Measurements from ENCODE around the gene CTTNBP2. TPM values are rescaled to one million over a fixed set of nuclear protein-coding genes. Genes with fewer than 3 reads are reported as not detected.
"Not testable (repeated sequence)": the region's sequence is repeated elsewhere in the genome, so short reads cannot be mapped to it uniquely, and the experiment has no call there.

Gene CTTNBP2
- polyA plus RNA-seq, 4 donors = 24.5 to 32.1 (median 28.5) TPM

DNA sequence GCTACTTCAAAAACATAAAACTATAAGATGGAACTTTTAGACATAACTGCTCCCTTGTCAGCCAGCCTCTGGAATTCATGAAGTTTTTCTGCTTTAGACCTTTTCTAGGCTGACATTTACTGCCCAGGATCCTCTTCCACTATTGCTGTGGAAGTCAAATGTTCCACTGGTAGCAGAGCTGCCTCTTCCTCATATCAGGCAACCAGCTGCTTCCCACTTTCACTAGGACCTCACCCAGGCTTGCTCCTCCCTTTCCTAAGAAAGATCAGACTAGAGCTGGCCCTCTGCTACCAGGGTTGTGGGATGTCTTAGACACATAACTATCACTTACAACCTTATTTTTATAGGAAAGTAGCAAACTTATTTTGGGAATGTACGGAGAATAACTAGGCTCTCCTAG is 121.5 kb downstream of the CTTNBP2 start:
- DNase-seq (ENCODE audit: low read depth in 4 of 4, low spot score in 3 of 4) = no peak

DNA sequence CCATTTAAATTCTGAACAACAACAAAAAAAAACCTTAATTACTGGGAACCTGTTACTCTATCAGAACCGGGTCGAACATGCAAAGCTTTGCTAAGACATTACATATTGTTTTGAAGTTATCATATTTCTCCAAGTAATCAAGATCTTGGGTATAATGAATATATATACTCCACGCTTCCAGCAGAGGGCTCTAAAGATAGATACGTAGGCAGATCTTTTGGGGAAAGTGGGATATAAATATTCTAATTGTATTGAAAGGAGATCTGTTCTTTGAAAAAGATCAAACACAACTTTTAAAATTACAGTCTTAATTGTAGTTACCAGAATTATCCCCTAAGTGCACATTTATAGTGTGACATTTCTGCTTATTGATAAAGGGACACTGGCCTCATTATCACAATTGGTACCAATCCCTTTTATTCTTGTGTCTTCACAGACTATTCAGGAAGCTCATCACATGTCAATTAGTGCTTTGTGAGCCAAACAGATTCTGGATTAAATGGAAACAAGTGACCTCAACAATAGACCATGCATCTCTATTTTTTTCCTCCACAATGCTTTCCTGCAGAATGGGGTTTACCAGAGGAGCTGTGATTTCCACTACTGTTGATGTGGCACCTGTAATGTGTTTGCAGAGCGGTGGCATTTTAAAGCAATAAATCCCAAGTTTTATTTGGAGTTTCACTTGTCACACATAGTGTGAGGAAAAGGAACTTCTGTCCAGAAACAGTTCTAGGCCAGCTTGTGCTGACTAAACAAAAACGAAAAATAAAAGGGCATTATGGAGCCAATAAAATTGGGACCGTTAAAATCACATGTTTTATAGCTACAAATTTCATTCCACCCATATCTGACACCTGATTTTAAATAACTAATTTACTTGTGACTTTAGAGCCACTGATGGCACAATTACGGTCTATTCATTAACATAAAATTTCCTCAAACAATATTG is 122.4 kb downstream of the CTTNBP2 start:
- no peak for DNase-seq (ENCODE audit: low read depth in 4 of 4, low spot score in 3 of 4)

DNA sequence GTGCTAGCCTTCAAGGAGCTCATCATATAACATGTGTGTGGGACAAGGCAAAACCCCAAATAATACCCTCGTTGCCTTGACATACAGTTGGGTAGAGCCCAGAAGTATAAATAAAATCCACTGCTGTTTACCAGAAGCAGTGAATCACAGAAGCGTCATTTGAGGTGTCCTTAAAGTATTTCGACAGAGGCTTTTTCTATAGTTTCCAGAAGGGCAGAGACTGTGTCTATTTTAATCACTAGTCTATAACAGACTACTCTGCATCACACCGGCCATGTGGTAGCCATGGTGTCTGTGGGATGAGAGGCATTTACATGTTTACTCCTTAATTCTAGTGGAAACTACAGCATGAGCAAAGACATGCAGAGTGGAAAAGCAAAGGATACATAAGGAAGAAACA is 131.3 kb downstream of the CTTNBP2 start:
- DNase-seq (ENCODE audit: low read depth in 4 of 4, low spot score in 3 of 4) = no peak

DNA sequence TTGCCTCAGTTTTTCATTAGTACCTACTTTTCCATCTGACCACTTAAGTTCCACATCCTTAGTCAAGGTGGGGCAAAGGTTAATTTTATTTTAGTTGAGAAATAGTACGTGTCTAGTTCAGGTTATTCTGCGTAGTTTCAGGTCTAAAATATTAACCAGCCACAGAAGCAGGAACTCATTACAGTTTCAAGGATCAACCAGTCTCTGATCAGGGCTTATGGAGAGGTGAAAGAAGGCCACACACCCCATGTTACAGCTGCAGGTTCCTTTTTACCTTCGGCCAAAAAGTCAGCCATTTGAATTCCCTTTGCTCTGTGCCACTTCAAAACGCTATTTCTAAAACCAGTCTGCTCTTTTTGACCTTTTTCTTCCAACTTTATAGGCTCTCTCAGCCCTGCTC is 134.2 kb downstream of the CTTNBP2 start:
- DNase-seq (ENCODE audit: low read depth in 4 of 4, low spot score in 3 of 4) = no peak

DNA sequence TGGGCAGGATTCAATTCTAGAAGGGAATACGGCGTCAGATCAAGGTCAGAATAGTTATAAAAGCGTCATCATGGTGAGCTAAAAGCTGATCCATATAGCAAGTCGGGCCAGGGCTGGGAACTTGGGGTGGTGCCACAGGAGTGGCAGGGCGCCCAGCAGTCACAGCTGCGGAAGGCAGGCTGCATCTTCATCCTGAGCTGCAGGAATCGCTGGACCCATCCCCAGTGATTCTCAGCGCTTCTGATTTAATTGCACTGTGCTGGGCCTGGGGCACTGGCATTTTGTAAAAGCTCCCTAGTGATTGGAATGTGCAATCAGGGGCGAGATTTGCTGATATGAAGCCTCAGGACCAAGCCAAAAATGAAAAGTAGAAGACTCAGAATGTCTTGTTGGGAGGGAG is 135.3 kb downstream of the CTTNBP2 start:
- DNase-seq (ENCODE audit: low read depth in 4 of 4, low spot score in 3 of 4) = no peak

DNA sequence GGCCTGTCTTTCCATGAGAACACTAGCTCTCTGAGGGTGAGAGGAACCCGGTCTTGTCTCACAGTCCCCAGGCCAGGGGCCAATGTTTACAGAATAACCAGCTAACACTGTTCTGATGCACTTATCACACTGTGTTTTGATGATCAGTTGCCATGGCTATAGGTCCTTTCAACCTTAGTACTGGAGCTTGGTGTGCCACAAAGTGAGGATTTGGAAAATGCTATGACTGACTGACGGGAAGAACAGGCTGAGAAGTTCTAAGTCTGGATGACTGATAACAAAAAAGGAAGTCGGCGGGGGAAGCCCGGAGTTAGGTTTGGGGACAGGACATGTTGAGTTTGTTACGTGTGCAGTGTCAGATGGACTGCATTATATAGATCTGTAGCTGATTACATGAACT is 141.8 kb downstream of the CTTNBP2 start:
- DNase-seq (ENCODE audit: low read depth in 4 of 4, low spot score in 3 of 4) = no peak

DNA sequence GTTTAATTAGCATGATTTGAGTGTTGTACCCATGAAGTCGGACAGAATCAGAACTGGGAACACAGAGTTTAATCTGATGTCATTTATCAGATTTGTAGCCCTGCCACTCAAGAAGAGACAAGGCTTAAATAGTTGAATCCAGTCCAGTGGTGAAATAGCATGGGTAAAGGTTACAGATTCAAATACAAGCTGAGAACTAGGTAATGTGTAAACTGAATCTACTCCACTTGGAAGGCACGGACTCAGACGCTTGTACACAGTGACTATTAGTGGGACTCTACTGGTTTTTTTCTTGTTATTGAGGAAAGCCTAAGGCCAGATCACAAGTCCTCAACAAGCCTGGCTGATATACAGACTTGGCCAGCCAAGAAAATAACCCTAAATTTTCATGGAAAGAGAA is 142.9 kb downstream of the CTTNBP2 start:
- no peak for DNase-seq (ENCODE audit: low read depth in 4 of 4, low spot score in 3 of 4)

DNA sequence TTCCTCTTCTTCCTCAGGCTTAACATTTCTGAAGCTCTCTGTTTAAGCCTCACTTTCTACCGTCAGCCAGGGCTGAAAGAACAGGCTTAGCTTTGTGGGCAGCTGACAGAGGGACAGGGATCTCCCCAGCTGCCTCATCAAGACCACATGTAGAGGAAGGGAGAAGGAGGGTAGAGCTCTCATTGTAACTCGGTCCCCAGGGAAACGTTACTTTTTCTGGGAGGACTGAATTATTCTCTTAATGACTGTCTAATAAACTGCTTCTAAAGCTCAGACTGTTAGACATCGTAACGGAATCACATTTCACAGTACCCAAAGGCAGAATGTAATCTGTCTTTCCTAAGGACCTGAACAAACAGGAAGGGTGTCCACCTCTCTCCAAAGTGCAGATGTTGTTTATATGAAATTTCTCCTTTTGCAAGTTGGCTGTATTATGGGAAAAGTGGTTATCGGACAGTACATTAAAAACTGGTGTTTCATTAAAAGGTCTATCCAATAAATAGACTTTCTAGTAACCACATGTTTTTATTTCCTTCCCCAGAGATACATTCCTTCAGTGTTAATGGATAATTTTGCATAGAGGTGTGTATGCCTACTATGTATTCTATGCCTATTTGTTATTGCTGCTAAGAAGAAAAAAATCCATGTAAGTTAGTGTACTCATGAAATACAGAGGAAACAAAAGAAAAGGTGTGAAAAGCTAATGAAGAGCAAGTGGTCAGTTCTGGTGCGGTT is 144.2 kb downstream of the CTTNBP2 start:
- DNase-seq (ENCODE audit: low read depth in 4 of 4, low spot score in 3 of 4) = no peak

DNA sequence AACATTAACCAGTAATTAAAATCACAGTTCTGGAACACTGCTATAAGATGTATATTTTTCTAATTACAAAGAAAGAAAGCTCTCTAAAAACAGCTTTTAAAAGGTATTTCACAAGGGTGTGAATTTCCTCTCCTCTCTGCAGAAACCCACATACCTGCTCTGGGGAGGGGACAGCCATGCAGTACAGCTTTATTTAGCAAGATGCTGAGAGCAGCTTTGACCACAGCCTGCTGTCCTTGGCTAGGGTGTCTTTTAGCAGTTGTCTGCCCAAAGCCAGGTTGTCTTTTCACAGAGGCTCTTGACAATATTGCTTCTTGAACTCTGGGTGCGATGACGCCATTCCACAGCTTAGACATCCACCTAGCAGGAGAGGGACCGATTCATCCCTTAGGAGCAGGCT is 148.3 kb downstream of the CTTNBP2 start:
- DNase-seq (ENCODE audit: low read depth in 4 of 4, low spot score in 3 of 4) = no peak

DNA sequence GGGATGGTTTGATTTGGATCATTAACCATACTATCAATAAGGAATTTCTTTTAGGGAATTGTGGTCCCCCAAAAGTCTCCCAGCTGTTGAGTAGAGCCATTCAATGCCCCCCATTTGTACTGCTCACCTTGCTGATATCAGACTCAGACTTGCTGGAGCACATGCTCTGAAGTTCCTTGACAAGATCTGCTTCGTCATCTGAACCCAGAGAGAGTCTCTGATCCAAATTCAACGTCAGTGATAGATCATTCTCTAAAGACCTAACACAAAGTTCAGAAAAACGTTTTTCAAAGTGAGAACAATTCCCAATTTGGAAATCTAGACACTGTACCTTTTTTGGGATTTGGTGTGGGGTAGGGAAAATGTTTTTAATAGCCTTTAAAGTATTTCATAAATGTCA is 153.9 kb downstream of the CTTNBP2 start:
- DNase-seq (ENCODE audit: low read depth in 4 of 4, low spot score in 3 of 4) = no peak

DNA sequence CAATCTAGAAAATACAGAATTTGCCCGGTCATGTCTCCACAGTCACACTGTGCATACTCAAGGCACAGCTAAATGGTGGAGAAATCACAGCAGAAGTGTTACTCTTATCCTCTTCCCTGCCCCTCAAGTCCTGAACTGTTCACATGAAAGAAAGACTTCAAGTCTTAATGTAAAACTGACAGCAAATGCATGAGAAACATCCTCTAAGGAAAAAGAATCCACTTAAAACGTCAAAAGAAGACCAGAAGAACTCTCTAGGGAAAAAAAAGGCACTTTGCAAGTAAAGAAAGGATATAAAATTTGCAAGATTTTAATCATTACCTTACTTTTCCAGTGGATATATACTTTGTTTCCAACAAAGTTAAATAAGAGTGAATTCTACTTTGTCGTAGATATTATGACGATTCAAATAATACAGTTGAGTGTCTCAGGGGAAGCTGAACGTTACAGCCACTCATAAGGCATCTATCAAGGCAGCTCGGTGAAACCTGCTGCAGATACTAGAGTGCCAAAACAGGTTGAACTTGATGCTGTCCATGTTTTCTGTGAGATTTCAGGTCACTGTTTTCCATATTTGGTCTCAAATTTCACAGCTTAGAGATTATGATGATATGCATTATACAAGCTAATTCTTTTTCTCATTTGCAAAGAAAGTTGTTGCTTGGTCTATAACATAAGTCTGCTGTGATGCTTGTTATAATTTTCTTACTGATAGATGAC is 155.0 kb downstream of the CTTNBP2 start:
- no peak for DNase-seq (ENCODE audit: low read depth in 4 of 4, low spot score in 3 of 4)

DNA sequence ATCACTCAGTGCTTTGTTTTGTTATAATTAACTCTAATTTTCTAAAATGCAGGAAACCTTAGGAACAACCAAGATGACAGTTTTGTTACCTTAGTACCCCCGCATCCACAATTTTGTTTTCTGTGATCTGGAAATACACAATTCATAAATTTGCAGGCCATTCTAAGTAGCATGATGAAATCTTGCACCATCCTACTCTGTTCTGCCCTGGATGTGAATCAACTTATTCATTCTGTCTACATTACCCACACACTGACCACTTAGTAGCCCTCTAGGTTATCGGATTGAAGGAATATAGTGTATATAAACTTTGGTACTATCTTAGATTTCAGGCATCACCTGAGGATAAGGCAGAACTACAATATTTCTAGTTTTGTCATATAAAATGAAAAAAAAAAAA is 155.9 kb downstream of the CTTNBP2 start:
- DNase-seq (ENCODE audit: low read depth in 4 of 4, low spot score in 3 of 4) = no peak

DNA sequence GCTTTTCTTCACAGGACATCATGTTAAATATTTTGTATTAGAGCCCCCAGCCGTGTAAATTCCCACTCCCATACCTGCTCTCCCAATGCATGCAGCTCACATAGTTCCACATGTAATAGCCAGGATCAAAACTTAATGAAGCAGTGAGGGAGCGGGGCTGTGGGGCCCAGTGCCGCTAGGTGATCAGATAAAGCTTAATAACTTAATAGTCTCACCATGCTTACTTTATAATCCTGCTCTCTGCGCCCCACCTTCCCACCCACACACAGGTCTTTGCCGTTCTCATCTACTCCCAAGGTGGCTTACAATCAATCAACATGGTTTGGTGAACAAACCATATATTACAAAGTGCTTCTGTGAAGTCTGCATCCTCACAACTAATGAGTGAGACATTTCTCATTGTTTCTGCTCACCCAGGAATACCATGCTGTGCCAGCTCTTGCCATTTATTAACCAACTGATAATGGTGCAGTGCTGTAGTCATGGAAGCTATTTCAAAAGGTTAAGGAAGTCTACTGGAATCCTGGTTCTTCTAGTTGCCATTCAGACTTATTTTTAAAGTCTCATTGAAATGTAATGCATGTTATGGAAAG is 156.4 kb downstream of the CTTNBP2 start:
- DNase-seq (ENCODE audit: low read depth in 4 of 4, low spot score in 3 of 4) = peak in 1 of 4 donors; percentile 29

DNA sequence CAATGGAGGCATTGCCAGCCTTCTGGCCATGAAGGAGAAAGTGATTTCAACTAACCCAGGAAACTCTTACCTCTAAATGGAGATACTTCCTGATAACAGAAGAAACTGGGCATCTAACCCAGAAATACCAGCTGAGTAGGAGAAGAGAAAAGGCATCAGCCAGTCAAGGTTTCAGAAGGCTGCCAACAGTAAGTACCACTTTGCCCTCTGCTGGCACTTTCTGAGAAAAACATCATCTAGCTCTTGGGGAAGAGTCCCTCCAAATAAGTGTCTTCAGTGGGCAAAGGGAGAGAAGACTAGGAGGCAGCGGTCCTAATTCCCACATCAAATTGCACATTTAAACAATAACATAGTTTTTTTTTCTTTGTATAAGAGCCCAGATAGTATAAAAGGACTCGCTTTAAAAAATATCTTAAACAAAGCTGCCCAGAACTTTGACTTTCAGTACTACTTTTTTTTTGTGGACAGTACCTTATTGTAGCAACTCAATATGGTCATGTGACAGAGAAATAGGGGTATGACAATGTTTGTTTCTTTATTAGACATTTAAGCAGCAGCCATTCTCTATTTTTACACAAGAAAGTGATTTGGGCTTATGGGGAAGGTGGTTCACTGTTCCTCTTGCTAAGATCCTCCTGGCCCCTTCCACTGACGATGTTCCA is 157.3 kb downstream of the CTTNBP2 start:
- DNase-seq (ENCODE audit: low read depth in 4 of 4, low spot score in 3 of 4) = peak in 3 of 4 donors; percentile 21 to 39 (median 27)

DNA sequence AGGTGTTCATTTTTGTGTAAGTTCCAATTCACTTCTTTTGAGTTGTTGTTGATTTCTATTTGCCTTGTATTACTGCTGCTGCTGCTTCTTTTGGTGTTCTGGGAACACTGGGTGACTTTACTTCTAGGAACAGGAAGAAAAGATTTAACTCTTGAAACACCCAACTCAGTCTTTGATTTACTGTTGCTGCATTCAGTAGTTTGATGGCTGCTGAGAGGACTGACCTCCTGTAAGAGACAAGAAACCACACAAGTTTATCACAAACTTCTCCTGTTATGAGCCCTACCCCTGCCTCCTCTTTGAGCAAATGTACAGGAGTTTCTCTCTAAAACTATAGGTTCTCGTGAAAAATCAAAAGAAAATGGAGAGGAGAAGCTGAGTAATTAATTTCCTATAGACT is 161.7 kb downstream of the CTTNBP2 start:
- no peak for DNase-seq (ENCODE audit: low read depth in 4 of 4, low spot score in 3 of 4)

DNA sequence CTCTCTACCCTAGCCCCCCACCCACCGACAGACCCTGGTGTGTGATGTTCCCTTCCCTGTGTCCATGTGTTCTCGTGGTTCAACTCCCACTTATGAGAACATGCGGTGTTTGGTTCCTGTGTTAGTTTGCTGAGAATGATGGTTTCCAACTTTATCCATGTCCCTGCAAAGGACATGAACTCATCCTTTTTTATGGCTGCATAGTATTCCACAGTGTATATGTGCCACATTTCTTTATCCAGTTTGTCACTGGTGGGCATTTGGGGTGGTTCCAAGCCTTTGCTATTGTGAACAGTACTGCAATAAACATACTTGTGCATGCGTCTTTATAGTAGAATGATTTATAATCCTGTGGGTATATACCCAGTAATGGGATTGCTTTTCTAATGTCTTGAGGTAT is 165.1 kb downstream of the CTTNBP2 start:
- not testable (repeated sequence) for DNase-seq (ENCODE audit: low read depth in 4 of 4, low spot score in 3 of 4)

DNA sequence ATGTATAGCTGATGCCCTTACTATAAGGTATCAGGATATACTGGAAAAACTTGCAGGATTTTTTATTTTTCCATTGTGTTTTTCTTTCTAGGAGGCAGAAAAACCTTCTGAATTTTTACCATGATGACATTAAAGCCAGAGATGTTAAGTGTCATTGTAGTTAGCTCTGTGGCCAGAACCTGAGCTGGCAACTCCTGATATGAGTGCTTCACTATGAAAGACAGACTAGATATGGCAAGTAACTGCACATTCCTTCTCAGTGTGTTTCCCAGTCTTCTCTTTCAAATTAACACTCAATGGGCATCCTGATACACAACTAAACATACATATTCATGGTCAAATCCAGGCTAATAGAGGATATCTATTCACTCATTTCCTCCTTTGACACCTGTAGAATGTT is 166.2 kb downstream of the CTTNBP2 start:
- DNase-seq (ENCODE audit: low read depth in 4 of 4, low spot score in 3 of 4) = no peak

DNA sequence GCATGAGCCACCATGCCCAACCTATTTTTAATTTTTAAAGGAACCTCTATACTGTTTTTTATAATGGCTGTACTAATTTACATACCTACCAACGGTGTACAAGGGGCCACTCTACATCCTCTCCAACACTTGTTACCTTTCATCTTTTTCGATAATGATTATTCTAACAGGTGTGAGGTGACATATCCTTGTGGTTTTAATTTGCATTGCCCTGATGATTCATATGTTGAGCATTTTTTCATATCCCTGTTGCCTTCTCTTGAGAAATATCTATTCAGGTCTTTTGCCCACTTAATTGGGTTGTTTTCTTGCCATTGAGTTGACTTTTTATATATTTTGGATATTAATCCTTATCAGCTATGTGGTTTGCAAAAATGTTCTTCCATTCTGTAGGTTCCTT is 167.0 kb downstream of the CTTNBP2 start:
- DNase-seq (ENCODE audit: low read depth in 4 of 4, low spot score in 3 of 4) = no peak

DNA sequence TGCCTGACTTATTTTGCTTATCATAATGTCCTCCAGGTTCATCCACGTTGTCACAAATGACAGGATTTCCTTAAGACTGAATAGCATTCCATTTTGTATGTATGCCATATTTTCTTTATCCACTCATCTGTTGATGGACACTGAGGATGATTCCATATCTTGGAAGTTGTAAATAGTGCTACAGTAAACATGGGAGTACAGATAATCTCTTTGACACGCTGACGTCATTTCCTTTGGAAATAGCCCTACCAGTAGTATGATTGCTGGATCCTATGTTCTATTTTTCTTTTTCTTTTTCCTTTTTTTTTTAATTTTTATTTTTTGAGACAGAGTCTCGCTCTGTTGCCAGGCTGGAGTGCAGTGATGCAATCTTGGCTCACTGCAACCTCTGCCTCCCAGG is 167.6 kb downstream of the CTTNBP2 start:
- no peak for DNase-seq (ENCODE audit: low read depth in 4 of 4, low spot score in 3 of 4)

DNA sequence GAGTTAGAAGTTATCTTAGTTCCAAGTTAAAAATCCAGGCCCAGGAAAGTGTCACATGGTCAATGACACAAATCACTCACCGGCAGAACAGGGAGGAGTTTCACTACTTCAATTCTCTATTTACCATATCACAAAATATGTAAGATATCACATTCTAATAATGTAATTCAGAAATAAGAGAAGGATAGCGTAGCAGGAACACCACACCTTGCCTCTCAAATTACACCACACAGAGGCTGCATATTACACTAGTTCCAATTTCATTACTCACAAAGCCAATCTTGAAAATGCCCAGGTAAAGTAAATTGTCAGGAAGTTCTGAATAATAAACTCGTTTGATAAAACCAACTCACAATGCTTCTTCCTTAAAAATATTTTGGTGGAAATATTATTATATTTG is 169.2 kb downstream of the CTTNBP2 start:
- no peak for DNase-seq (ENCODE audit: low read depth in 4 of 4, low spot score in 3 of 4)
